ENCODE data around the gene COQ10A.

GRCh38 chr12:56258820-56259183, 7.9 kb upstream of the COQ10A start:
- TF ChIP-seq CTCF (IDR thresholded peaks at IDR 0.05; ENCODE audit: low read depth, low read length), result no peak
- TF ChIP-seq POLR2A (IDR thresholded peaks at IDR 0.05; ENCODE audit: extremely low read depth, insufficient read length), result no peak
- TF ChIP-seq MAX (IDR thresholded peaks at IDR 0.05; ENCODE audit: low read depth, low read length), result no peak

Measured in NB4 (cell line).